Activated CD8-positive, alpha-beta T cell treated with anti-CD3 and anti-CD28 coated beads for 36 hours (primary cell): Measurements from ENCODE around the gene CD109. TPM values are rescaled to one million over a fixed set of nuclear protein-coding genes. Genes with fewer than 3 reads are reported as not detected.

Experiments used
- ATAC-seq: fragments of 200-7000 bp; cut with Tn5 transposase; one replicate; pipeline ENCODE4 v1.10.0; 2021; ENCODE audit warnings: mild to moderate bottlenecking, moderate library complexity
- CTCF ChIA-PET: fragments of 350-600 bp; sonication (Branson Sonifier 250); formaldehyde crosslinking; loops from one replicate; lab custom pipeline; 2021; ENCODE audit warnings: antibody characterized with exemption; lab: Charles Lee
- POLR2A ChIA-PET: fragments of 350-600 bp; sonication (Branson Sonifier 250); formaldehyde crosslinking; loops from one replicate; lab custom pipeline; 2021; ENCODE audit warnings: antibody characterized with exemption; lab: Charles Lee
- DNase-seq: peaks from one replicate; pipeline ENCODE4 v3.0.0-alpha.2; 2020
- H3K27ac Mint-ChIP-seq: one replicate; pipeline ENCODE4 v1.8.0; 2021; ENCODE audit warnings: mild to moderate bottlenecking, mixed read lengths
- H3K27me3 Mint-ChIP-seq: one replicate; pipeline ENCODE4 v1.8.0; 2021; ENCODE audit warnings: mixed read lengths
- H3K36me3 Mint-ChIP-seq: one replicate; pipeline ENCODE4 v1.8.0; 2021; ENCODE audit warnings: low read depth, mixed read lengths
- H3K4me1 Mint-ChIP-seq: one replicate; pipeline ENCODE4 v1.8.0; 2021; ENCODE audit warnings: low read depth, mixed read lengths
- H3K4me3 Mint-ChIP-seq: one replicate; pipeline ENCODE4 v1.8.0; 2021; ENCODE audit warnings: mild to moderate bottlenecking, moderate library complexity, mixed read lengths
- H3K9me3 Mint-ChIP-seq: one replicate; pipeline ENCODE4 v1.8.0; 2021; ENCODE audit warnings: mixed read lengths
- intact Hi-C: fragments of 100-400 bp; cut with micrococcal nuclease; formaldehyde crosslinking; loops from one replicate; pipeline ENCODE4 v1.10.0; 2022
- total RNA-seq, 2 experiments: library from RNA; stranded (reverse); gene quantifications; one replicate each; pipeline ENCODE4 v1.2.3, GENCODE V29; 2021
- TF ChIP-seq, protein P1 (sequence below): fragments of 200-600 bp; IDR thresholded peaks from one replicate; pipeline ENCODE4 v1.8.0; 2022; ENCODE audit warnings: antibody characterized with exemption, mild to moderate bottlenecking

The CD109 gene
- total RNA-seq, 2 experiments from 2014 or later: 9.5 to 10.6 TPM

DNA sequence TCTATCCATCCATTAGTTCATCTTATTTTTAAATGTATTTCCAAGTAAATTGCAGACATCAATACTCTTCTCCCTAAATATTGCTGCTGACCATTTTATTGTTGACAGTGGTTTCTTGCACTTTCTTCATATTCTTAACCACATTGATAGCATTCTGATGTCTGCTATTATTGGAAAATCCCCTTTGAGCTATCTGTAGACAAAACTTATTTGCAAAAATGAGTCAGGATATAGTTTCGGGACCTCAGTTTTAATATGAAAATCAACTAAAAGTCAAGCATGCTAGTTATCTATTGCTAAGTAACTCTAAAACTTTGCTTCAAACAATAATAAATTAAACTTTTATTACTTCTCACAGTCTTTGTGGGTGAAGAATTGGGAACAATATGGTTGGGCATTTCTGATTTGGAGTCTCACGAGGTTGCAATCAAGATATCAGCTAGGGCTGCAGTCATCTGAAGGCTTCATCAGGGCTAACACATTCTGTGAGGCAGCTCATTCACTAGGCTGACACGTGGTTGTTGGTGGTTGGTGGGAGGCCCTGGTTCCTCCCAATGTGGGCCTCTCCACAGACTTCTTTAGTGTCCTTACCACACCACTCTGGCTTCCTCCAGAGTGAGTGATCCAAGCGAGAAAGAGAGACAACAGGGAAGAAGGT is 32.7 kb downstream of the CD109 start:
- TF ChIP-seq, protein P1, sequence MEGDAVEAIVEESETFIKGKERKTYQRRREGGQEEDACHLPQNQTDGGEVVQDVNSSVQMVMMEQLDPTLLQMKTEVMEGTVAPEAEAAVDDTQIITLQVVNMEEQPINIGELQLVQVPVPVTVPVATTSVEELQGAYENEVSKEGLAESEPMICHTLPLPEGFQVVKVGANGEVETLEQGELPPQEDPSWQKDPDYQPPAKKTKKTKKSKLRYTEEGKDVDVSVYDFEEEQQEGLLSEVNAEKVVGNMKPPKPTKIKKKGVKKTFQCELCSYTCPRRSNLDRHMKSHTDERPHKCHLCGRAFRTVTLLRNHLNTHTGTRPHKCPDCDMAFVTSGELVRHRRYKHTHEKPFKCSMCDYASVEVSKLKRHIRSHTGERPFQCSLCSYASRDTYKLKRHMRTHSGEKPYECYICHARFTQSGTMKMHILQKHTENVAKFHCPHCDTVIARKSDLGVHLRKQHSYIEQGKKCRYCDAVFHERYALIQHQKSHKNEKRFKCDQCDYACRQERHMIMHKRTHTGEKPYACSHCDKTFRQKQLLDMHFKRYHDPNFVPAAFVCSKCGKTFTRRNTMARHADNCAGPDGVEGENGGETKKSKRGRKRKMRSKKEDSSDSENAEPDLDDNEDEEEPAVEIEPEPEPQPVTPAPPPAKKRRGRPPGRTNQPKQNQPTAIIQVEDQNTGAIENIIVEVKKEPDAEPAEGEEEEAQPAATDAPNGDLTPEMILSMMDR: no peak
- Mint-ChIP-seq H3K27me3 (no peaks in the 10 kb centered on the region), H3K4me3 (peak overlapping the region; percentile 17), H3K36me3 (peaks cover 6% of the 10 kb centered on the region), H3K27ac (peak overlapping the region; percentile 70), H3K9me3 (peaks cover 2% of the 10 kb centered on the region), H3K4me1 (peaks cover 27% of the 10 kb centered on the region)
- DNase-seq: peak; percentile 79
- intact Hi-C loops: no loop called here
- CTCF ChIA-PET: interaction anchor here (0.8 to 1.5 kb wide), 2 partner anchors 10 to 52 kb away, joined by 3 to 5 read pairs; no protein-coding TSS in a partner anchor
- ATAC-seq: peak; percentile 72
- POLR2A ChIA-PET: interaction anchor here (1.2 to 1.5 kb wide), 2 partner anchors 33 to 208 kb away, joined by 4 to 13 read pairs; partner anchors contain the start of genes CD109 and EEF1A1

- TF ChIP-seq, protein P1: no peak
- DNase-seq: no peak
- intact Hi-C loops: no loop called here
- Mint-ChIP-seq H3K27ac (no peak overlapping the region), H3K9me3 (peaks cover 2% of the 10 kb centered on the region), H3K27me3 (no peaks in the 10 kb centered on the region), H3K36me3 (peaks cover 6% of the 10 kb centered on the region), H3K4me3 (no peak overlapping the region), H3K4me1 (peaks cover 23% of the 10 kb centered on the region)
- ChIA-PET CTCF (interaction anchor here (1.0 to 4.8 kb wide), 6 partner anchors 9 to 1479 kb away, joined by 3 to 135 read pairs (median 27); no protein-coding TSS in a partner anchor), POLR2A (interaction anchor here (0.5 kb wide), 1 partner anchor 398 kb away, joined by 6 read pairs; no protein-coding TSS in a partner anchor)
- ATAC-seq: no peak
These were observed 35.3 kb downstream of the CD109 start for GRCh38 chr6:73731285-73731684.

DNA sequence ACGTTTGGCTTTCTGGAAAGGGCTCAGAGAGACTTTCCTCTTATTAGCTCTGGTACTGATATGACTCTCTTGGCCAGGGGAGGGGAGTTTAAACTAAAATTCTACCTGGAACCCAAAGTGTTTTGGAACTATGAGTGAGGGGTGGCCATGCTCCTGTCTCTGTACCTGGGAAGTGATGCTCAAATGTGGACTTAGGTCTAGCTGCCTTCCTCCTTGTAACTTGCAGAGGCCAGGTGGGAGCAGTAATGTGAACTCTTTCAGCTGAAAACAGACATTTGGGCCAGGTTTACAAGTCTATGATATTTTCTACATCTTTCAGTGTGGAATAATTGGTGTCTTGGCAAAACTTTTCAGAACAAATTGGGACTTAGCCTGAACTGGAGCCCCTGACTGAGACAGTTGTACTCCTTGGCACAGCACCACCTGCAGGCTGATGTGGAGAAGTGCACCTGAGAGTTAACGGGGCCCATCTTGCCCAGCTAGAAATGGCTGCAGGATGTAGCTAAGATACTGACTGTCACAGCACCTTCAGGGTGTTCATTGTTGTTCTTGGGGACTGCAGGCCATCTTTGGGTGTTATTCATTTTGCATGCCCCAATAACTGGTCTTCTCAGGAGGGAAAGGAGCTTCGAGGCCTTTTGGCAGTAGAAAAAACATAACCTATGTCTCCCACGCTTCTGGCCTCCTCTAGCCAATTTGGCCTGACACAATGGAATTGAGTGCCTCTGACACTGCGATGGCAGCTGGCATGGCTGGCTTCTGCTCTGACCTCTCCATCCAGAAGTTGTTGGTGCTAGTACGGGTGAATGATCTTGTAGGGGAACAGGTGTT is 37.1 kb downstream of the CD109 start:
- Mint-ChIP-seq H3K27ac (no peak overlapping the region), H3K36me3 (peaks cover 6% of the 10 kb centered on the region), H3K27me3 (no peaks in the 10 kb centered on the region), H3K9me3 (peaks cover 2% of the 10 kb centered on the region), H3K4me3 (no peak overlapping the region), H3K4me1 (peaks cover 11% of the 10 kb centered on the region)
- ATAC-seq: peak; percentile 92
- ChIA-PET CTCF (interaction anchor here (0.5 to 4.8 kb wide), 52 partner anchors 9 to 1534 kb away, joined by 3 to 135 read pairs (median 3); partner anchors contain the start of genes COL12A1 and SLC17A5), POLR2A (interaction anchor here (1.1 to 1.6 kb wide), 2 partner anchors 38 to 58 kb away, joined by 3 to 5 read pairs; no protein-coding TSS in a partner anchor)
- TF ChIP-seq, protein P1: peak; percentile 88
- peak; percentile 78 for DNase-seq
- intact Hi-C loops: loop anchor here (1.0 kb wide), 1 partner anchor 58 kb away; no protein-coding TSS in a partner anchor

DNA sequence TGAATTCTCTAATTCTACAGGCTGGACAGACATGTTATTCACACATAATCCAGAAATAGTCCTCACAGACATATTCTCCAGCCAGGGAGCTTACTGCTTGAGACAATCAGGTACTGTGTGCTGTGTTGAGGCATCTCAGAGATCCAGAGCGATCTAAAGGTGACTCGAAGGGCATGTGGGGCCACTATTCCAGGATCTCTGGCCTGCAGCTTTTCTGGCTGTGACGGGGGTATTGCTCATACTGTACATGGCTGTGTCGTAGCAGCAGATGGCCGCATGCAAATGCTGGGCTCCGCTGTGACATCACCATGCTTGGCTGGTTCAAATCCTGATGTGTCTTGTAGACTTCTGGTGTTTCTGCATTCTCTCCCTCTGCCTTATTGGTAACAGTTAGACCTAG is 37.8 kb downstream of the CD109 start:
- Mint-ChIP-seq H3K4me1 (peaks cover 4% of the 10 kb centered on the region), H3K27ac (no peak overlapping the region), H3K4me3 (no peak overlapping the region), H3K36me3 (peaks cover 4% of the 10 kb centered on the region), H3K27me3 (no peaks in the 10 kb centered on the region), H3K9me3 (no peaks in the 10 kb centered on the region)
- POLR2A ChIA-PET: interaction anchor here (1.1 to 1.6 kb wide), 2 partner anchors 39 to 59 kb away, joined by 3 to 5 read pairs; no protein-coding TSS in a partner anchor
- ATAC-seq (no peak), DNase-seq (no peak)
- CTCF ChIA-PET: interaction anchor here (0.5 to 4.8 kb wide), 44 partner anchors 9 to 1533 kb away, joined by 3 to 135 read pairs (median 4); partner anchors contain the start of genes COL12A1 and SLC17A5
- TF ChIP-seq, protein P1: no peak
- intact Hi-C loops: loop anchor here (1.0 kb wide), 1 partner anchor 58 kb away; no protein-coding TSS in a partner anchor
